IMR-90 (cell line): Measurements from ENCODE around the gene GPR153. TPM values are rescaled to one million over a fixed set of nuclear protein-coding genes. Genes with fewer than 3 reads are reported as not detected.

Source experiments
- ATAC-seq: fragments of 200-7000 bp; cut with Tn5 transposase; 2 replicates; pipeline ENCODE4 v1.9.1; 2020; ENCODE audit warnings: low read depth, mild to moderate bottlenecking, moderate library complexity
- BruUV-seq: library from RNA; stranded (reverse); fragments of 400-500 nt; replicated peaks from 2 replicates; lab custom pipeline; 2021; lab: Mats Ljungman, UMichigan
- CTCF ChIA-PET: fragments of 300-600 bp; formaldehyde crosslinking; extraction: SDS; loops from one replicate; lab custom pipeline; 2021; ENCODE audit warnings: antibody characterized with exemption; lab: Yijun Ruan, JAX
- POLR2A ChIA-PET: fragments of 300-600 bp; sonication (Branson Sonifier 250); formaldehyde crosslinking; loops from one replicate; lab custom pipeline; 2022; ENCODE audit warnings: antibody characterized with exemption; ENCODE audit not compliant: unreplicated experiment; lab: Charles Lee
- DNase-seq: peaks from one replicate; pipeline ENCODE4 v3.0.0; 2013
- H2AFZ ChIP-seq: replicated peaks from 2 replicates; pipeline ENCODE3; 2013; ENCODE audit warnings: low read length, mild to moderate bottlenecking; ENCODE audit not compliant: poor library complexity
- H2AK5ac ChIP-seq: 2 replicates; pipeline ENCODE4 v1.6.1; 2013; ENCODE audit warnings: low read depth, low read length, inconsistent platforms
- H2AK9ac ChIP-seq: replicated peaks from 2 replicates; pipeline ENCODE3; 2013; ENCODE audit warnings: mild to moderate bottlenecking, low read depth, low read length, moderate library complexity; ENCODE audit not compliant: poor library complexity
- H2BK120ac ChIP-seq: 2 replicates; pipeline ENCODE4 v1.6.1; 2013; ENCODE audit warnings: low read depth, low read length, inconsistent platforms
- H2BK15ac ChIP-seq: 3 replicates; pipeline ENCODE4 v1.6.1; 2013; ENCODE audit warnings: low read depth, low read length, inconsistent platforms
- H2BK20ac ChIP-seq: 2 replicates; pipeline ENCODE4 v1.6.1; 2013; ENCODE audit warnings: low read depth, mild to moderate bottlenecking, inconsistent platforms, low read length, moderate library complexity
- H2BK5ac ChIP-seq: 2 replicates; pipeline ENCODE4 v1.6.1; 2013; ENCODE audit warnings: mild to moderate bottlenecking, low read depth, low read length, inconsistent platforms; ENCODE audit not compliant: poor library complexity, severe bottlenecking
- H3K14ac ChIP-seq: replicated peaks from 2 replicates; pipeline ENCODE4 v1.6.1; 2013; ENCODE audit warnings: low read depth, low read length, inconsistent platforms
- H3K18ac ChIP-seq: 2 replicates; pipeline ENCODE4 v1.6.1; 2013; ENCODE audit warnings: low read depth, low read length, control low read depth
- H3K23ac ChIP-seq: 2 replicates; pipeline ENCODE4 v1.6.1; 2013; ENCODE audit warnings: low read depth, low read length, inconsistent platforms
- H3K27ac ChIP-seq: 2 replicates; pipeline ENCODE4 v1.5.1; 2013; ENCODE audit warnings: mild to moderate bottlenecking, control low read depth, low read length; ENCODE audit not compliant: insufficient read depth
- H3K27me3 ChIP-seq: 2 replicates; pipeline ENCODE4 v1.6.1; 2013; ENCODE audit warnings: low read length; ENCODE audit not compliant: control insufficient read depth, insufficient read depth
- H3K36me3 ChIP-seq: 2 replicates; pipeline ENCODE4 v1.6.1; 2013; ENCODE audit warnings: low read length, mixed read lengths; ENCODE audit not compliant: control insufficient read depth, insufficient read depth
- H3K4ac ChIP-seq: 2 replicates; pipeline ENCODE4 v1.6.1; 2013; ENCODE audit warnings: low read depth, low read length, inconsistent platforms
- H3K4me1 ChIP-seq: 2 replicates; pipeline ENCODE4 v1.6.1; 2013; ENCODE audit warnings: low read length, mixed read lengths; ENCODE audit not compliant: control insufficient read depth, insufficient read depth
- H3K4me2 ChIP-seq: 2 replicates; pipeline ENCODE4 v1.6.1; 2013; ENCODE audit warnings: low read depth, mild to moderate bottlenecking, control low read depth, low read length, moderate library complexity
- H3K4me3 ChIP-seq: 2 replicates; pipeline ENCODE4 v1.5.1; 2013; ENCODE audit warnings: low read depth, mild to moderate bottlenecking, control low read depth, low read length, moderate library complexity; ENCODE audit not compliant: insufficient read depth
- H3K56ac ChIP-seq: 2 replicates; pipeline ENCODE4 v1.6.1; 2013; ENCODE audit warnings: low read length, inconsistent platforms; ENCODE audit not compliant: insufficient read depth; ENCODE audit errors: extremely low read depth
- H3K79me1 ChIP-seq, 2 experiments: 2 replicates each; pipeline ENCODE4 v1.6.1; 2013; ENCODE audit warnings: low read length in 2 of 2, inconsistent platforms in 1 of 2, low read depth in 1 of 2
- H3K9ac ChIP-seq: 2 replicates; pipeline ENCODE4 v1.6.1; 2013; ENCODE audit warnings: low read depth, low read length, control low read depth
- H3K9me1 ChIP-seq: 2 replicates; pipeline ENCODE4 v1.6.1; 2013; ENCODE audit warnings: low read length, inconsistent platforms; ENCODE audit not compliant: insufficient read depth
- H3K9me3 ChIP-seq: 2 replicates; pipeline ENCODE4 v1.6.1; 2013; ENCODE audit warnings: low read length; ENCODE audit not compliant: control insufficient read depth, insufficient read depth
- H4K20me1 ChIP-seq: 2 replicates; pipeline ENCODE4 v1.6.1; 2013; ENCODE audit warnings: low read length, inconsistent platforms; ENCODE audit not compliant: insufficient read depth
- H4K5ac ChIP-seq: 2 replicates; pipeline ENCODE4 v1.6.1; 2013; ENCODE audit warnings: mild to moderate bottlenecking, low read depth, low read length, control low read depth
- H4K8ac ChIP-seq, 2 experiments: 2 replicates each; pipeline ENCODE4 v1.6.1; 2013; ENCODE audit warnings: low read depth in 2 of 2, low read length in 2 of 2, control low read depth in 1 of 2, inconsistent platforms in 1 of 2
- H4K91ac ChIP-seq: 2 replicates; pipeline ENCODE4 v1.6.1; 2013; ENCODE audit warnings: low read depth, low read length, inconsistent platforms; ENCODE audit not compliant: insufficient read depth
- BHLHE40 ChIP-seq: fragments of 150-350 bp; IDR thresholded peaks from 2 replicates; pipeline ENCODE4 v1.6.1; 2016; ENCODE audit warnings: mild to moderate bottlenecking, low read depth, low read length
- CEBPB ChIP-seq: IDR thresholded peaks from 2 replicates; pipeline ENCODE4 v1.6.1; 2012; ENCODE audit warnings: low read depth, low read length, improper control_type of control experiment
- CHD1 ChIP-seq: IDR thresholded peaks from 2 replicates; pipeline ENCODE4 v1.6.1; 2012; ENCODE audit warnings: low read depth, low read length, improper control_type of control experiment
- FOS ChIP-seq: fragments of 150-350 bp; IDR thresholded peaks from 2 replicates; pipeline ENCODE4 v1.6.1; 2016; ENCODE audit warnings: low read depth, low read length
- MAFK ChIP-seq: IDR thresholded peaks from 2 replicates; pipeline ENCODE4 v1.6.1; 2012; ENCODE audit warnings: low read depth, low read length, improper control_type of control experiment
- MAZ ChIP-seq: IDR thresholded peaks from 2 replicates; pipeline ENCODE4 v1.6.1; 2012; ENCODE audit warnings: low read depth, mild to moderate bottlenecking, low read length, improper control_type of control experiment, moderate library complexity, borderline replicate concordance
- MXI1 ChIP-seq: IDR thresholded peaks from 2 replicates; pipeline ENCODE4 v1.6.1; 2012; ENCODE audit warnings: low read depth, mild to moderate bottlenecking, low read length, moderate library complexity, borderline replicate concordance
- NFE2L2 ChIP-seq: fragments of 150-350 bp; IDR thresholded peaks from 2 replicates; pipeline ENCODE4 v1.6.1; 2016; ENCODE audit warnings: low read depth, mild to moderate bottlenecking, low read length
- POLR2A ChIP-seq: IDR thresholded peaks from 2 replicates; pipeline ENCODE4 v1.6.1; 2012; ENCODE audit warnings: mild to moderate bottlenecking, low read depth, low read length
- RAD21 ChIP-seq: IDR thresholded peaks from 2 replicates; pipeline ENCODE4 v1.6.1; 2012; ENCODE audit warnings: low read length, improper control_type of control experiment
- RCOR1 ChIP-seq: IDR thresholded peaks from 2 replicates; pipeline ENCODE4 v1.6.1; 2012; ENCODE audit warnings: mild to moderate bottlenecking, low read length, improper control_type of control experiment; ENCODE audit not compliant: insufficient replicate concordance
- RFX5 ChIP-seq: IDR thresholded peaks from 2 replicates; pipeline ENCODE4 v1.8.0; 2012; ENCODE audit warnings: low read depth, mild to moderate bottlenecking, low read length, moderate library complexity
- SMC3 ChIP-seq: fragments of 150-350 bp; IDR thresholded peaks from 2 replicates; pipeline ENCODE4 v1.6.1; 2016; ENCODE audit warnings: low read depth, mild to moderate bottlenecking, antibody characterized with exemption, low read length, moderate library complexity
- WGBS, 2 experiments: methylation state at CpG; one replicate each; pipeline versions ENCODE4 v1.1.5 to v1.1.7; 2013; ENCODE audit warnings: missing lambda C conversion rate in 2 of 2; ENCODE audit not compliant: insufficient read length in 1 of 2; ENCODE audit errors: extremely low coverage in 2 of 2; 5-methylcytosine and 5-hydroxymethylcytosine counted together
- dilution Hi-C: fragments of 300-500 bp; cut with HindIII; formaldehyde crosslinking; loops from one replicate; pipeline ENCODE4 v1.14.3; 2018; ENCODE audit warnings: low sequenced_read_pairs; ENCODE audit not compliant: unreplicated experiment
- in situ Hi-C: fragments of 300-500 bp; cut with MboI; formaldehyde crosslinking; loops from 3 replicates; pipeline ENCODE4 v1.14.3; 2019; ENCODE audit warnings: low sequenced_read_pairs, inconsistent platforms, mixed read lengths
- intact Hi-C: fragments of 100-400 bp; cut with micrococcal nuclease; formaldehyde crosslinking; loops from 2 replicates; pipeline ENCODE4 v1.10.0; 2022
- polyA plus RNA-seq, 3 experiments: library from polyadenylated mRNA; depleted of rRNA; stranded (reverse); fragments of >200 nt; gene quantifications; 2 replicates each; pipeline ENCODE4 v1.2.3, GENCODE V29; 2012; ENCODE audit warnings: low replicate concordance in 1 of 3
- total RNA-seq: library from RNA; depleted of rRNA; stranded (reverse); fragments of >200 nt; gene quantifications from 2 replicates; pipeline ENCODE4 v1.2.3, GENCODE V29; 2012
- TF ChIP-seq, protein P1 (sequence below): fragments of 150-350 bp; IDR thresholded peaks from 2 replicates; pipeline ENCODE4 v1.6.1; 2016; ENCODE audit warnings: low read depth, mild to moderate bottlenecking, low read length, moderate library complexity, borderline replicate concordance
- TF ChIP-seq, protein P2 (sequence below): conservative IDR thresholded peaks from 2 replicates; pipeline ENCODE4 v1.5.1; 2012; ENCODE audit warnings: mild to moderate bottlenecking, low read depth, low read length, improper control_type of control experiment
- TF ChIP-seq, protein P3 (sequence below): fragments of 150-350 bp; IDR thresholded peaks from 2 replicates; pipeline ENCODE4 v1.6.1; 2017; ENCODE audit warnings: mild to moderate bottlenecking, antibody characterized with exemption, low read length, low read depth

Gene GPR153
- total and polyA plus RNA-seq, 2 of the 4 experiments (the other 2 are of a cell fraction), result 1.8 to 5.2 TPM

DNA sequence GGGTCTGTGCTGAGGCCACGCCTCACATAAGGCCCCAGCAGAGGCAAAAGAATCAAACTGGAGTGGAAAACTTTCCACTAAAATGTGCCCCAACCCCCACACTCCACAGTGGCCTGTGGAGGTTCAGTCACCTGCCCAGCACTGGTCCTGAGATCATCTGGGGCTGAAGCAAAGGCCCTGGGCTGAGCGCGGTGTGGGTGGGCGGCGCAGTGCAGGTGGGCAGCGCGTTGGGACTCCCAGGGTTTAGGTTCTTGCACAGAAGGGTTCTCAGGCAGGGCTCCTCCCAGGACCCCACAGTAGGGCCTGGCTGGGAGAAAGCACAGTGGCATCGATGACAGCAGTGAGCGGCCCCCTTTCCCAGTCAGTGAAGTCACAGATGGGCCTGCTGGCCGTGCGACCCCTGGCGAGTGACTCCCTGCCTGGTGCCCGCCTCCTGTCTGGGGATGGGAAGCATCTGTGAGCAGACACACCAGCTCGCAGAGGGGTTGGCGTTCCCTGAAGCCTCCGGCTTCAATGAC, 13.8 kb upstream of the GPR153 start:
- Histone ChIP-seq H3K4me2 (no peak overlapping the region), H3K9me3 (no peaks in the 10 kb centered on the region), H3K9ac (no peak overlapping the region), H2BK15ac (no peak overlapping the region), H2BK5ac (no peak overlapping the region), H3K27ac (no peak overlapping the region), H4K8ac (no peak overlapping the region), H2AFZ (no peak overlapping the region), H3K4me3 (no peak overlapping the region), H3K23ac (no peak overlapping the region), H4K20me1 (no peaks in the 10 kb centered on the region; the same call in 1 of the 2 replicates), H3K14ac (no peak overlapping the region), H4K5ac (no peak overlapping the region), H3K9me1 (peaks cover 12% of the 10 kb centered on the region; the same call in 1 of the 2 replicates), H2AK9ac (peak overlapping the region; percentile 37), H3K36me3 (no peaks in the 10 kb centered on the region), H4K91ac (no peak overlapping the region), H2AK5ac (no peak overlapping the region), H3K18ac (no peak overlapping the region), H2BK120ac (no peak overlapping the region), H2BK20ac (no peak overlapping the region), H3K79me1 (peaks cover 0 to 29% of the 10 kb centered on the region in 2 experiments; a peak in 2 of 4 replicates), H3K4ac (no peak overlapping the region), H3K4me1 (peaks cover 25% of the 10 kb centered on the region), H3K56ac (no peak overlapping the region), H3K27me3 (no peaks in the 10 kb centered on the region)
- no peak for DNase-seq
- in situ Hi-C loops, result no loop called here
- intact Hi-C loops, result no loop called here
- CTCF ChIA-PET, result no interaction called here
- TF ChIP-seq SMC3 (no peak), RCOR1 (no peak), FOS (no peak), RFX5 (no peak), CHD1 (no peak), MAFK (no peak), CEBPB (no peak), MXI1 (no peak), NFE2L2 (no peak), POLR2A (no peak), MAZ (no peak), RAD21 (no peak), BHLHE40 (no peak)
- TF ChIP-seq, protein P1, sequence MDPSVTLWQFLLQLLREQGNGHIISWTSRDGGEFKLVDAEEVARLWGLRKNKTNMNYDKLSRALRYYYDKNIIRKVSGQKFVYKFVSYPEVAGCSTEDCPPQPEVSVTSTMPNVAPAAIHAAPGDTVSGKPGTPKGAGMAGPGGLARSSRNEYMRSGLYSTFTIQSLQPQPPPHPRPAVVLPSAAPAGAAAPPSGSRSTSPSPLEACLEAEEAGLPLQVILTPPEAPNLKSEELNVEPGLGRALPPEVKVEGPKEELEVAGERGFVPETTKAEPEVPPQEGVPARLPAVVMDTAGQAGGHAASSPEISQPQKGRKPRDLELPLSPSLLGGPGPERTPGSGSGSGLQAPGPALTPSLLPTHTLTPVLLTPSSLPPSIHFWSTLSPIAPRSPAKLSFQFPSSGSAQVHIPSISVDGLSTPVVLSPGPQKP, result no peak
- TF ChIP-seq, protein P2, sequence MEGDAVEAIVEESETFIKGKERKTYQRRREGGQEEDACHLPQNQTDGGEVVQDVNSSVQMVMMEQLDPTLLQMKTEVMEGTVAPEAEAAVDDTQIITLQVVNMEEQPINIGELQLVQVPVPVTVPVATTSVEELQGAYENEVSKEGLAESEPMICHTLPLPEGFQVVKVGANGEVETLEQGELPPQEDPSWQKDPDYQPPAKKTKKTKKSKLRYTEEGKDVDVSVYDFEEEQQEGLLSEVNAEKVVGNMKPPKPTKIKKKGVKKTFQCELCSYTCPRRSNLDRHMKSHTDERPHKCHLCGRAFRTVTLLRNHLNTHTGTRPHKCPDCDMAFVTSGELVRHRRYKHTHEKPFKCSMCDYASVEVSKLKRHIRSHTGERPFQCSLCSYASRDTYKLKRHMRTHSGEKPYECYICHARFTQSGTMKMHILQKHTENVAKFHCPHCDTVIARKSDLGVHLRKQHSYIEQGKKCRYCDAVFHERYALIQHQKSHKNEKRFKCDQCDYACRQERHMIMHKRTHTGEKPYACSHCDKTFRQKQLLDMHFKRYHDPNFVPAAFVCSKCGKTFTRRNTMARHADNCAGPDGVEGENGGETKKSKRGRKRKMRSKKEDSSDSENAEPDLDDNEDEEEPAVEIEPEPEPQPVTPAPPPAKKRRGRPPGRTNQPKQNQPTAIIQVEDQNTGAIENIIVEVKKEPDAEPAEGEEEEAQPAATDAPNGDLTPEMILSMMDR, result no peak
- TF ChIP-seq, protein P3, sequence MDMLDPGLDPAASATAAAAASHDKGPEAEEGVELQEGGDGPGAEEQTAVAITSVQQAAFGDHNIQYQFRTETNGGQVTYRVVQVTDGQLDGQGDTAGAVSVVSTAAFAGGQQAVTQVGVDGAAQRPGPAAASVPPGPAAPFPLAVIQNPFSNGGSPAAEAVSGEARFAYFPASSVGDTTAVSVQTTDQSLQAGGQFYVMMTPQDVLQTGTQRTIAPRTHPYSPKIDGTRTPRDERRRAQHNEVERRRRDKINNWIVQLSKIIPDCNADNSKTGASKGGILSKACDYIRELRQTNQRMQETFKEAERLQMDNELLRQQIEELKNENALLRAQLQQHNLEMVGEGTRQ, result no peak
- no peak for ATAC-seq
- POLR2A ChIA-PET, result no interaction called here
- dilution Hi-C loops, result no loop called here
- BruUV-seq, result no TSS peak
- WGBS, 2 experiments, result 95% methylated on average over 8 of the region's 16 CpGs; no CpG with 5 or more reads in 1 of the 2 experiments
